Muscle layer of colon (tissue), 2 donors: ENCODE data around the gene SMAD7.

Source experiments
- H3K27ac ChIP-seq: one replicate; pipeline ENCODE4 v1.7.0; 2013; ENCODE audit warnings: low read depth, mild to moderate bottlenecking, low read length, moderate library complexity
- H3K27me3 ChIP-seq, 2 donors: one replicate each; pipeline ENCODE4 v1.7.0; 2013; ENCODE audit warnings: low read length in 2 of 2, mild to moderate bottlenecking in 2 of 2; ENCODE audit not compliant: insufficient read depth in 2 of 2, control insufficient read depth in 1 of 2
- H3K36me3 ChIP-seq: one replicate; pipeline ENCODE4 v1.7.0; 2013; ENCODE audit warnings: mild to moderate bottlenecking, low read length; ENCODE audit not compliant: insufficient read depth
- H3K4me1 ChIP-seq: one replicate; pipeline ENCODE4 v1.7.0; 2013; ENCODE audit warnings: mild to moderate bottlenecking, low read length; ENCODE audit not compliant: insufficient read depth
- H3K4me3 ChIP-seq, 2 donors: one replicate each; pipeline ENCODE4 v1.7.0; 2013; ENCODE audit warnings: low read length in 2 of 2, low read depth in 1 of 2, mild to moderate bottlenecking in 1 of 2, moderate library complexity in 1 of 2
- H3K9ac ChIP-seq: one replicate; pipeline ENCODE4 v1.7.0; 2013; ENCODE audit warnings: low read length
- H3K9me3 ChIP-seq: one replicate; pipeline ENCODE4 v1.7.0; 2013; ENCODE audit warnings: mild to moderate bottlenecking, low read length
- donor health status: abdominal sarcoma.
- donor health status: Adenocarcinoma of cecum.

The SMAD7 gene

GRCh38 chr18:48922226-48922800, 28.5 kb downstream of the SMAD7 start:
- Histone ChIP-seq H3K9ac (peak overlapping the region; percentile 14), H3K27me3 (no peaks in the 10 kb centered on the region), H3K27ac (peak overlapping the region; percentile 70), H3K36me3 (peaks cover 16% of the 10 kb centered on the region), H3K9me3 (no peaks in the 10 kb centered on the region), H3K4me1 (peaks cover 48% of the 10 kb centered on the region), H3K4me3 (peak overlapping the region in 1 of 2 donors; percentile 50)

GRCh38 chr18:48921305-48922225, 29.2 kb downstream of the SMAD7 start:
- H3K27ac ChIP-seq = peak overlapping the region; percentile 70
- no peaks in the 10 kb centered on the region for H3K9me3 ChIP-seq
- no peak overlapping the region for H3K9ac ChIP-seq
- H3K27me3 ChIP-seq = no peaks in the 10 kb centered on the region
- H3K36me3 ChIP-seq = peaks cover 16% of the 10 kb centered on the region
- H3K4me3 ChIP-seq = peak overlapping the region in 1 of 2 donors; percentile 50
- H3K4me1 ChIP-seq = peaks cover 40% of the 10 kb centered on the region

- H3K27me3 ChIP-seq = no peaks in the 10 kb centered on the region
- no peak overlapping the region for H3K4me3 ChIP-seq
- peaks cover 37% of the 10 kb centered on the region for H3K4me1 ChIP-seq
- H3K36me3 ChIP-seq = peaks cover 16% of the 10 kb centered on the region
- no peak overlapping the region for H3K9ac ChIP-seq
- no peaks in the 10 kb centered on the region for H3K9me3 ChIP-seq
- H3K27ac ChIP-seq = no peak overlapping the region
Measured at GRCh38 chr18:48920408-48921038, 30.2 kb downstream of the SMAD7 start.

- Histone ChIP-seq H3K36me3 (peaks cover 16% of the 10 kb centered on the region), H3K9ac (no peak overlapping the region), H3K4me3 (no peak overlapping the region), H3K27ac (no peak overlapping the region), H3K9me3 (no peaks in the 10 kb centered on the region), H3K4me1 (peaks cover 28% of the 10 kb centered on the region), H3K27me3 (no peaks in the 10 kb centered on the region)
Measured at GRCh38 chr18:48919547-48919946, 31.2 kb downstream of the SMAD7 start.

GRCh38 chr18:48918660-48919456, 31.9 kb downstream of the SMAD7 start:
- Histone ChIP-seq H3K9me3 (no peaks in the 10 kb centered on the region), H3K36me3 (peaks cover 16% of the 10 kb centered on the region), H3K27ac (no peak overlapping the region), H3K9ac (no peak overlapping the region), H3K4me3 (no peak overlapping the region), H3K4me1 (peaks cover 22% of the 10 kb centered on the region), H3K27me3 (no peaks in the 10 kb centered on the region)

- H3K9ac ChIP-seq = no peak overlapping the region
- H3K9me3 ChIP-seq = no peaks in the 10 kb centered on the region
- H3K36me3 ChIP-seq = peaks cover 16% of the 10 kb centered on the region
- no peaks in the 10 kb centered on the region for H3K27me3 ChIP-seq
- no peak overlapping the region for H3K4me3 ChIP-seq
- no peak overlapping the region for H3K27ac ChIP-seq
- peaks cover 12% of the 10 kb centered on the region for H3K4me1 ChIP-seq
Measured at GRCh38 chr18:48917579-48918517, 32.9 kb downstream of the SMAD7 start.

GRCh38 chr18:48915626-48916425, 34.9 kb downstream of the SMAD7 start:
- Histone ChIP-seq H3K9ac (no peak overlapping the region), H3K27me3 (no peaks in the 10 kb centered on the region), H3K27ac (no peak overlapping the region), H3K9me3 (no peaks in the 10 kb centered on the region), H3K36me3 (peaks cover 8% of the 10 kb centered on the region), H3K4me1 (no peaks in the 10 kb centered on the region), H3K4me3 (no peak overlapping the region)

GRCh38 chr18:48914581-48915251, 36.0 kb downstream of the SMAD7 start:
- no peaks in the 10 kb centered on the region for H3K4me1 ChIP-seq
- H3K27ac ChIP-seq = no peak overlapping the region
- no peaks in the 10 kb centered on the region for H3K9me3 ChIP-seq
- H3K4me3 ChIP-seq = no peak overlapping the region
- H3K27me3 ChIP-seq = no peaks in the 10 kb centered on the region
- no peaks in the 10 kb centered on the region for H3K36me3 ChIP-seq
- no peak overlapping the region for H3K9ac ChIP-seq

GRCh38 chr18:48913775-48914174, 37.0 kb downstream of the SMAD7 start:
- no peak overlapping the region for H3K9ac ChIP-seq
- no peak overlapping the region for H3K27ac ChIP-seq
- H3K9me3 ChIP-seq = no peaks in the 10 kb centered on the region
- no peaks in the 10 kb centered on the region for H3K36me3 ChIP-seq
- no peaks in the 10 kb centered on the region for H3K27me3 ChIP-seq
- H3K4me3 ChIP-seq = no peak overlapping the region
- H3K4me1 ChIP-seq = no peaks in the 10 kb centered on the region
